ENCODE data around the gene ATP2A2. TPM values are rescaled to one million over a fixed set of nuclear protein-coding genes. Genes with fewer than 3 reads are reported as not detected.

Gene ATP2A2
- total and polyA plus RNA-seq, 2 of the 8 experiments (the other 6 are each of a cell fraction or from before 2014, with no cell fraction given), result 86.1 to 271 TPM

DNA sequence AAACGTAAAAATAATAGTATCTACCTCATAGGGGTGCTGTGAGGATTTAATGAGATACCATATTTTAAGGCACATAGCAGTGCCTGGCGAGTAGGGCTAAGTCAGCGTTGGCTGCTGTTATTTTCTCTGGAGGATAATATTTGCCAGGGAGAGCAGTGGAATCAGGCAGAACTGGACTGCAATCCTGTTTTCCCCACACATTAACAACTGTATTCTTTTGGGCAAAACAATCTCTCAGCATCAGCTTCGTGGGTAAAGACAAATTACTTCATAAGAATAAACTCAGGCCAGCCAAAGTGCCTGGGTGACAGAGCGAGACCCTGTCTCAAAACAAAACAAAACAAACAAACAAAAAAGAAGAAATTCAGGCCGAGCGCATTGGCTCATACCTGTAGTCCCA, 29.7 kb upstream of the ATP2A2 start:
- Histone ChIP-seq H2AK5ac (ENCODE audit: low read depth, low read length) (no peak overlapping the region), H3K14ac (ENCODE audit: insufficient read length) (no peak overlapping the region), H2AFZ (ENCODE audit: low read length) (no peak overlapping the region), H3K4me1 (replicated peaks in 1 of 4; ENCODE audit: control insufficient read depth in 3 of 4, insufficient read depth in 4 of 4, low read length in 3 of 4) (no peaks in the 10 kb centered on the region), H4K5ac (ENCODE audit: insufficient read length, low read depth, low read length) (no peak overlapping the region), H4K91ac (replicated peaks; ENCODE audit: insufficient read length, low read length) (no peak overlapping the region), H4K8ac (ENCODE audit: extremely low read depth, insufficient read depth, low read length) (no peak overlapping the region), H2BK20ac (ENCODE audit: low read length) (no peak overlapping the region), H3K23ac (ENCODE audit: insufficient read length) (no peak overlapping the region), H3K23me2 (ENCODE audit: low read depth, low read length) (no peaks in the 10 kb centered on the region), H3K4ac (replicated peaks; ENCODE audit: insufficient read length, low read depth, low read length) (no peak overlapping the region), H2BK12ac (ENCODE audit: low read depth, low read length) (no peak overlapping the region), H3K36me3 (ENCODE audit: control insufficient read depth in 2 of 4, insufficient read depth in 4 of 4, low read length in 3 of 4) (no peaks in the 10 kb centered on the region), H3K4me2 (ENCODE audit: insufficient read depth in 1 of 2, low read depth in 2 of 2, low read length in 2 of 2) (no peak overlapping the region), H3K27me3 (replicated peaks in 1 of 4; ENCODE audit: control insufficient read depth in 3 of 4, extremely low read depth in 1 of 4, insufficient read depth in 3 of 4, low read length in 3 of 4) (no peaks in the 10 kb centered on the region), H3K79me1 (ENCODE audit: low read depth, low read length) (no peaks in the 10 kb centered on the region), H2BK5ac (ENCODE audit: low read depth, low read length) (no peak overlapping the region), H3K18ac (ENCODE audit: extremely low read depth, low read length) (no peak overlapping the region), H3K56ac (replicated peaks; ENCODE audit: insufficient read length, low read depth, low read length) (no peak overlapping the region), H2BK15ac (ENCODE audit: low read length) (no peak overlapping the region), H3K4me3 (ENCODE audit: extremely low read depth in 1 of 4, insufficient read depth in 2 of 4, low read depth in 3 of 4, low read length in 4 of 4) (no peak overlapping the region), H3K9me3 (ENCODE audit: insufficient read depth in 2 of 2, low read depth in 1 of 2, low read length in 1 of 2) (no peaks in the 10 kb centered on the region), H3K27ac (ENCODE audit: low read depth, low read length) (no peak overlapping the region), H3K9ac (replicated peaks in 1 of 4; ENCODE audit: extremely low read depth in 1 of 4, low read depth in 3 of 4, low read length in 3 of 4) (no peak overlapping the region), H3K79me2 (ENCODE audit: control insufficient read depth in 1 of 2, insufficient read depth in 2 of 2, low read length in 2 of 2) (no peaks in the 10 kb centered on the region), H2BK120ac (replicated peaks; ENCODE audit: low read depth, low read length) (no peak overlapping the region), H4K20me1 (replicated peaks in 1 of 2; ENCODE audit: control insufficient read depth in 1 of 2, insufficient read depth in 2 of 2, low read length in 2 of 2) (no peaks in the 10 kb centered on the region)
- TF ChIP-seq, protein P1, sequence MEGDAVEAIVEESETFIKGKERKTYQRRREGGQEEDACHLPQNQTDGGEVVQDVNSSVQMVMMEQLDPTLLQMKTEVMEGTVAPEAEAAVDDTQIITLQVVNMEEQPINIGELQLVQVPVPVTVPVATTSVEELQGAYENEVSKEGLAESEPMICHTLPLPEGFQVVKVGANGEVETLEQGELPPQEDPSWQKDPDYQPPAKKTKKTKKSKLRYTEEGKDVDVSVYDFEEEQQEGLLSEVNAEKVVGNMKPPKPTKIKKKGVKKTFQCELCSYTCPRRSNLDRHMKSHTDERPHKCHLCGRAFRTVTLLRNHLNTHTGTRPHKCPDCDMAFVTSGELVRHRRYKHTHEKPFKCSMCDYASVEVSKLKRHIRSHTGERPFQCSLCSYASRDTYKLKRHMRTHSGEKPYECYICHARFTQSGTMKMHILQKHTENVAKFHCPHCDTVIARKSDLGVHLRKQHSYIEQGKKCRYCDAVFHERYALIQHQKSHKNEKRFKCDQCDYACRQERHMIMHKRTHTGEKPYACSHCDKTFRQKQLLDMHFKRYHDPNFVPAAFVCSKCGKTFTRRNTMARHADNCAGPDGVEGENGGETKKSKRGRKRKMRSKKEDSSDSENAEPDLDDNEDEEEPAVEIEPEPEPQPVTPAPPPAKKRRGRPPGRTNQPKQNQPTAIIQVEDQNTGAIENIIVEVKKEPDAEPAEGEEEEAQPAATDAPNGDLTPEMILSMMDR (IDR thresholded peaks at IDR 0.05; ENCODE audit: control extremely low read depth in 1 of 3, insufficient read depth in 1 of 3, low read depth in 1 of 3, low read length in 3 of 3), result no peak
- no peak for TF ChIP-seq ZNF274 (IDR thresholded peaks at IDR 0.05; ENCODE audit: borderline replicate concordance, extremely low read depth, low read length)
- no peak for TF ChIP-seq TAF1 (IDR thresholded peaks at IDR 0.05; ENCODE audit: low read depth, low read length)
- DNase-seq (ENCODE audit: low read depth in 1 of 2, low spot score in 2 of 2) (no peak), FAIRE-seq (no peak)
- WGBS, 2 experiments (ENCODE audit: extremely low coverage in 1 of 2, insufficient coverage in 1 of 2, insufficient read length in 1 of 2, insufficient replicate concordance in 2 of 2, low coverage in 1 of 2, low lambda C conversion rate in 2 of 2, missing lambda C conversion rate in 1 of 2), result 79% methylated on average over 7 of the region's 7 CpGs; no CpG with 5 or more reads in 1 of the 2 experiments
- ChIA-PET CTCF (ENCODE audit: partially characterized antibody) (interaction anchor here (0.8 kb wide), 1 partner anchor 27 kb away, joined by 4 read pairs; no protein-coding TSS in a partner anchor), POLR2A (ENCODE audit: partially characterized antibody) (interaction anchor here (1.3 to 2.0 kb wide), 2 partner anchors 11 to 29 kb away, joined by 3 to 7 read pairs; partner anchors contain the start of gene ATP2A2)
